NCI-H1930 (cell line): ENCODE results near the gene RASGRP3.
A peak's percentile ranks its signal among the peaks of the same experiment; 100 is the strongest.
"Not testable (repeated sequence)": the region's sequence is repeated elsewhere in the genome, so short reads cannot be mapped to it uniquely, and the experiment has no call there.

Experiments
- DNase-seq, 2 experiments: peaks; one replicate each; lab custom pipeline; 2025; lab: John Stamatoyannopoulos, UW

Gene RASGRP3

GRCh38 chr2:33476131-33476792 lies at the start of gene RASGRP3:
Gene RASGRP3 (plus strand): TSS chr2:33476649. CDS start chr2:33515137, 38,488 bp downstream.
- DNase-seq: peak in 1 of 2 experiments; percentile 38

DNA sequence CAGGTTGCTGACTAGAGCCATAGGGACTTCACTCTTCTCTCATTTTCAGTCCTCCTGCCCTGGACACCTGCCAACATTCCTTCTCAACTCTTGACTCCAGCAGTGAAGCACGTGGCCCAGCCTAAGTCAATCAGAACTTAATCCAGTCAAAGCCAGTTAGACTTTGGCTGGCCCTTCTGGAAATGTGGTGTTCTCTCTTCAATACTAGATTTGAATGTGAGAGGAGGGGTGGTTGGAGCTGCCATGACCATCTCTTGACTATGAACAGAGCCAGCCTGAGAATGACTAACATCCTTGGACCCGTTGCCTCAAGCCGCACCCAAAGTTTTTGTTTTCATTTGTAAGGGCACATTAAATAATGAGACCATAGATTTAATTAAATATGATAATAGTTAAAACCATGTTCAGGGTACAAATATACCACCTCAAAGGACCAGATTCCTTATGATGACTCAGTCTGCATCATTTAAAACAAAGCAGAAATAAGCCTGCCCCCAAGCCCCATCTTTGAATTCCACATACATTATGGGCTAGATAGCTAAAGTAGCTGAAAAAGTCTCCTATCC lies 49.7 kb upstream of the RASGRP3 start:
- DNase-seq: no peak

GRCh38 chr2:33430077-33430476 lies 46.4 kb upstream of the RASGRP3 start:
- DNase-seq: no peak

GRCh38 chr2:33430856-33431255 lies 45.6 kb upstream of the RASGRP3 start:
- DNase-seq: no peak

- no peak for DNase-seq
These were observed 43.6 kb upstream of the RASGRP3 start for GRCh38 chr2:33432871-33433270.

DNA sequence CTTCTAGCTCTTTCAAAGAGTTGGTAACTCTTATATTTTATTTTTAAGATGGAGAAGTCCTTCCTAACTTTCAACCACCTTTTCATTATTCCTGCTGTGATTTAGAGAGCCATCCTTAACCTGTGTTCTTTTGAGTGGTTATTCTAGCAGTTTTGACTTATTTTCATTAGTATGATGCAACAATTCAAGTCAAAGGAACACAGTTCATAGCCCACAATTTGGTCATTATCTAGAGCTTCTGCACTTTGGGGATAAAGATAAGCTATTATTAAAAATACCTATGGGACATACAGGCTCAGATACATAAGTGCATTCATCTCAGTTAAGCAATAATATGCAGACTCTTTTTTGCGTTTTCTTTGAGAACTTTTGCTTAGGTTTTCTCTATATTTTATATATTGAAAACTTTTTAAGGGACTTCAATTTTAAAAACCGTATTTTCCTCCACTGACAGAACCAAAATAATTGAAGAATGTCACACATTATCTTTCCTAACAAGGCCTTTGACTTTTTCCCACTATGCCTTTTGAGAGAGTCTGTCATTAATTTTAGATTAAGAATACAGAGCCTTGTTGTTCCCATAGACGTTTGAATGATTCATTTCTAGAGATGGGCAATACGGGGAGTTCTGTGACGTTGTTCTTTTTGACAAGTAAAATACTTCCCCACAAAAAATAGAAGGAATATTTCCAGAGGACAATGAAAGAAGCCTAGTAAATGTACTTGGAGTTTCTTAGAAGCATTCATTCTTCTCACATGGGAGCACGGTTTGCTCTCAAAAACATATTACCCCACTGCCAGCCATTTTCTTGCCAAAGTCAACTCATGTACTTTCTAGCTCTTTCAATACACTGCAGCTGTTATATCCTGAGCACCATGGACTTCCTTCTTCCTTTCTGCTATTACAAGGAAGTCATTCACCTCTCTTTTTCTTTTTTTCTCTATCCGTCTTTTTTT lies 42.9 kb upstream of the RASGRP3 start:
- DNase-seq: no peak

DNA sequence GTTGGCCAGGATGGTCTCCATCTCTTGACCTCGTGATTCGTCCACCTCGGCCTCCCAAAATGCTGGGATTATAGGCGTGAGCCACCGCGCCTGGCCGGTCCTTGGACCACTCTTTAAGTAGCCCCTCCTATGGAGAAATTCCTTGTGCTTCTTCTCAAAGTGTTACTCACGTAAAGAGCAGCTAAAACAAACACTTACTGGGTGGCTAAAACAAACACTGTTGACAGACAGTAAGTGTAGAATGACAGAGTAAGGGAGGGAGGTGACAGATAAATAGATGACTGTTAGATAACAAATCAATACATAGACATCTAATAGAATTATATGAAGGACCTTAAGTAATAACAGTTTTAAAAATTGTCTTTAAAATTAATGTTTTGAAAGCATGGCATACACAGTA lies 40.9 kb upstream of the RASGRP3 start:
- no peak for DNase-seq

DNA sequence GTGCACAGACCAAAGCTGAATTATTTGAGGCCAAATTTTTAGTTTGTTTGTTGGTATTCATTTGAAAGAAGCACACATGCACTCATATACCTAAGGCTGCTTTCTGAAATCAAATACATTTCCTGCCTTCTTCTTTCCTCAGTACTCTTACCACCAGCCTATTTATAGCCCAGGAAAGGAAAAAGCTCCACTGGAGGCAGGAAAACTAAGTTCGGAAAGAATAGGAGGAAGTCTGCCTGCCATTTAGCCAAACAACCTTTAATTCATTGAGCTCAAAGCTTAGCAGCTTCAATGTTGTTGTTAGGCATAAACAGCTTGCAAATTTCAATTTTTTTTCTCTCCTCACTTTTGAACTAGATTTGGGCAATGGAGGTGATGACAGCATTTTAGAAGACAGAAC lies 40.4 kb upstream of the RASGRP3 start:
- no peak for DNase-seq

GRCh38 chr2:33437297-33437696 lies 39.2 kb upstream of the RASGRP3 start:
- DNase-seq: no peak

GRCh38 chr2:33437815-33438214 lies 38.6 kb upstream of the RASGRP3 start:
- no peak for DNase-seq

DNA sequence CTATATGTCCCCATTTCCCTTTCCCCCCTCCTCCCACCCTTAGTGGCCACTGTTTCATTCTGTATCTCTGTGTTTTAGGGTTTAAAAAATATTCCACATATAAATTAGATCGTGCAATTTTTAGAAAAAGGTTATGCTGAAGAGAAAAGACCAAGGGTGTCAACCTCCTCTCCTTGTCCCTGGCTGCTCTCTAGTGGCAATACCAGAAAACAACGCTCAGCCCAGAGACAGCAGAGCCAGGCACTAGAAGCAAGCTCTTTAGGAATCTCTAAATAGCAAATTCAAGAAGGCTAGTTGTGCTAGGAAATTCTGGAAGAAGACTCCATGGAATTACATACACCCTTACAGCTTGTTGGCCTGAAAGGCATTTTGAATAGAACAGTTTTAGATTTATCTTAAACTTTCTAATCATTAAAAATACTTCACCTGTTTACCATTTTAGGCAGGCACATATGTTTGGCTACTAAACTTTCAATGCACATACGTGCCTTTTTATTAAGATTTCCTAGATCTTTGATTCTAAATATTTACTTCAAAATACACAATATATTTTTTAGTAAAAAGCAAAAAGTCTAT lies 35.1 kb upstream of the RASGRP3 start:
- peak; percentile 35 to 51 for DNase-seq

DNA sequence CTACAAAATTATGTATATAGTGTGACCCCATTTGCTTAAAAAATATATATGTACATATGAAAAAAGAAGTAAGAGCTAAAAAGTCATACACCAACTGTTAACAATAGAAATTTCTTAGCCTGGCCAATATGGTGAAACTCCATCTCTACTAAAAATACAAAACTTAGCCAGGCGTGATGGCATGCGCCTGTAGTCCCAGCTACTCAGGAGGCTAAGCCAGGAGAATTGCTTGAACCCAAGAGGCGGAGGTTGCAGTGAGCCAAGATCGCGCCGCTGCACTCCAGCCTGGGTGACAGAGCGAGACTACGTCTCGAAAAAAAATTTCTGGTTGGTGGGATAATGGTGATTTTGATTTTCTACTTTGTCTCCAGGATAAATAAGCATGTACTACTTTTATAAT lies 34.4 kb upstream of the RASGRP3 start:
- DNase-seq: not testable (repeated sequence)

DNA sequence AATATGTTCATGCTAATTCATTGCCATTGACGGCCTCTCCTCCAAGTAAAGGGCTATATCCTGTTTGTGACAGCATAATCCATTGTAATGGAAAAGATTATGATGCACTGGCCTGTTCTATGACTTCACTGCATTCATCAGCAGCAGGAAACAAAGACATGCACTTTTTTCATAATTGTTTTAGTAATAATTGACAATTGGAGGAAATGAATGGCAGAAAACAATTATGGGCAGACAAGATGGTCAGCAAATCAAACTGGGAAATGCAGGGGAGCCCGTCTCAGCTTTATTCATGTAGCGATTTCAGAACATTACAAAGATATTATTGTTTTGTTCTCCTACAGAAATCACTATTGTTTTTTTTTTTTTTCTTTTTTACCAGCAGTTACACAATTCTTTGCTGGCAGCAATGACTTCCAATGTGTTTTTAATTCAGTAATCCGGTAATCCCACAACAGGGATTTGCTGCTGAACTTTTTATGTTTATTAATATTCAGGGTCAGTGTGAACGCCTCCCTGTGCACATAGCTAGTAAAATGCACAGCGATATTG lies 33.8 kb upstream of the RASGRP3 start:
- DNase-seq: no peak

GRCh38 chr2:33443274-33443829 lies 33.1 kb upstream of the RASGRP3 start:
- DNase-seq: no peak

DNA sequence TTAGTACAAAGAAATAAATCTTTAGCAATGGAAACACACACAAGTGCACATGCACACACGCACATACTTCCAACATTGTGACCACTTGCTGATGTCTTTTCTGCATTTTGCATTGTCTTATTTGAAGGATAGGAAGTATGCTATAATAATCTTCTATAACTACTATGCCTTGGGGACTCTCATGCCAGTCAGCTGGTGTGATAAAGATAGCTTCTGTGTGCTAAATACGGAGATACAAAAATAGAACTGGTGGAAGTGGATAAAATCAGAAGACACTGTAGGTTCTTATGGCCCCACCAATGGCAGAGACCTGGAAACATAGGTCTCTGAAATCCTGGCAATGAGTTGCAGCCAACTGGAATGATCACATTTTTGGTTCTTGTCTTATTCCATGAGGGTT lies 31.5 kb upstream of the RASGRP3 start:
- no peak for DNase-seq

- no peak for DNase-seq
These were observed 28.1 kb upstream of the RASGRP3 start for GRCh38 chr2:33448220-33448899.

- no peak for DNase-seq
These were observed 25.2 kb upstream of the RASGRP3 start for GRCh38 chr2:33451214-33451613.

DNA sequence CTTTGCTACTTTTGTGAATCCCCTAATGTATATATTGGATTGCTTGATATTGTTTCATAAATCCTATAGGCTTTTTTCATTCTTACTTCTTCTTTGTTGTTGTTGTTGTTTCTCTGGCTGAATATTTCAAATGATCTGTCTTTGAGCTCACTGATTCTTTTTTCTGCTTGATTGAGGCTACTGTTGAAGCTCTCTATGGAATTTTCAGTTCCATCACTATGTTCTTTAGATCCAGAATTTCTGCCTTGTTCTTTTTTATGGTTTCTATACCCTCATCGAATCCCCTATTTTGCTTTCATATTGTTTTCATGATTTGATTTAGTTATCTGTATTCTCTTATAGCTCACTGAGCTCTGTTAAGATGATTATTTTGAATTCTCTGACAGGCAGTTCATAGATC lies 24.6 kb upstream of the RASGRP3 start:
- DNase-seq: no peak

- no peak for DNase-seq
These were observed 23.9 kb upstream of the RASGRP3 start for GRCh38 chr2:33452545-33452944.

- no peak for DNase-seq
These were observed 22.5 kb upstream of the RASGRP3 start for GRCh38 chr2:33453905-33454479.
